UCSD-AML1 (cell line): ENCODE results near the gene CFAP410.

Experiments used
- DNase-seq: peaks from one replicate; lab custom pipeline; 2025; ENCODE audit not compliant: unreplicated experiment; lab: John Stamatoyannopoulos, UW

Gene CFAP410

GRCh38 chr21:44331650-44332307, 7.4 kb downstream of the CFAP410 start:
- no peak for DNase-seq

- no peak for DNase-seq
Observed at GRCh38 chr21:44331209-44331608, 8.0 kb downstream of the CFAP410 start.

- no peak for DNase-seq
Observed at GRCh38 chr21:44330698-44331097, 8.5 kb downstream of the CFAP410 start.

- DNase-seq = no peak
Observed at GRCh38 chr21:44329971-44330681, 9.1 kb downstream of the CFAP410 start.

GRCh38 chr21:44329086-44329889, 9.9 kb downstream of the CFAP410 start:
- no peak for DNase-seq

- DNase-seq = no peak
Observed at GRCh38 chr21:44328242-44328895, 10.8 kb downstream of the CFAP410 start.

- no peak for DNase-seq
Observed at GRCh38 chr21:44327603-44327974, 11.6 kb downstream of the CFAP410 start.

GRCh38 chr21:44326716-44327602, 12.2 kb downstream of the CFAP410 start:
- no peak for DNase-seq

GRCh38 chr21:44326272-44326647, 12.9 kb downstream of the CFAP410 start:
- DNase-seq = no peak

GRCh38 chr21:44325386-44326271, 13.6 kb downstream of the CFAP410 start:
- no peak for DNase-seq

- DNase-seq = no peak
Observed at GRCh38 chr21:44324854-44325107, 14.4 kb downstream of the CFAP410 start.

GRCh38 chr21:44324106-44324853, 14.9 kb downstream of the CFAP410 start:
- no peak for DNase-seq

GRCh38 chr21:44323591-44323990, 15.6 kb downstream of the CFAP410 start:
- no peak for DNase-seq

- DNase-seq = no peak
Observed at GRCh38 chr21:44322621-44323325, 16.4 kb downstream of the CFAP410 start.

GRCh38 chr21:44321846-44322450, 17.2 kb downstream of the CFAP410 start:
- no peak for DNase-seq

- no peak for DNase-seq
Observed at GRCh38 chr21:44320847-44321246, 18.3 kb downstream of the CFAP410 start.

GRCh38 chr21:44319407-44320065, 19.7 kb downstream of the CFAP410 start:
- DNase-seq = no peak
